ENCODE data around the gene ZNF226.
"Not testable (repeated sequence)": the region's sequence is repeated elsewhere in the genome, so short reads cannot be mapped to it uniquely, and the experiment has no call there.

ZNF226 gene

GRCh38 chr19:44164673-44165512, at the start of gene ZNF226:
TSS of gene ZNF226 (plus strand) at chr19:44165100. CDS start at chr19:44170081, 4,981 bp downstream.
- in situ Hi-C loops (cut with HindIII; ENCODE audit: low sequenced_read_pairs), result no loop called here
- H3K4me3 ChIP-seq (ENCODE audit: low read depth, low read length), result peak within 1 kb of the TSS; percentile 91
- peak; percentile 99 for DNase-seq (ENCODE audit: low read depth, low spot score)
- TF ChIP-seq CTCF (IDR thresholded peaks at IDR 0.05; ENCODE audit: low read depth, low read length), result no peak

- in situ Hi-C loops (cut with HindIII; ENCODE audit: low sequenced_read_pairs); DNase-seq (ENCODE audit: low read depth, low spot score); H3K4me3 ChIP-seq (ENCODE audit: low read depth, low read length): not testable (repeated sequence)
These were observed 43.7 kb upstream of the ZNF226 start for GRCh38 chr19:44121162-44121561.

GRCh38 chr19:44131955-44132354, 32.9 kb upstream of the ZNF226 start:
- TF ChIP-seq CTCF (IDR thresholded peaks at IDR 0.05; ENCODE audit: low read depth, low read length), result no peak
- in situ Hi-C loops (cut with HindIII; ENCODE audit: low sequenced_read_pairs), result no loop called here
- no peak for DNase-seq (ENCODE audit: low read depth, low spot score)
- H3K4me3 ChIP-seq (ENCODE audit: low read depth, low read length), result no peak overlapping the region

GRCh38 chr19:44141191-44142058, 23.5 kb upstream of the ZNF226 start, which contains the start of gene ZNF234:
TSS of gene ZNF234 (plus strand) at chr19:44141554. CDS start at chr19:44144633, 3,079 bp downstream.
- H3K4me3 ChIP-seq (ENCODE audit: low read depth, low read length), result peak within 1 kb of the TSS; percentile 91
- peak; percentile 81 for DNase-seq (ENCODE audit: low read depth, low spot score)
- in situ Hi-C loops (cut with HindIII; ENCODE audit: low sequenced_read_pairs), result no loop called here
- TF ChIP-seq CTCF (IDR thresholded peaks at IDR 0.05; ENCODE audit: low read depth, low read length), result no peak

- in situ Hi-C loops (cut with HindIII; ENCODE audit: low sequenced_read_pairs), result no loop called here
- peak; percentile 31 for DNase-seq (ENCODE audit: low read depth, low spot score)
- H3K4me3 ChIP-seq (ENCODE audit: low read depth, low read length), result peak overlapping the region; percentile 91
- no peak for TF ChIP-seq CTCF (IDR thresholded peaks at IDR 0.05; ENCODE audit: low read depth, low read length)
These were observed 22.9 kb upstream of the ZNF226 start for GRCh38 chr19:44142059-44142433.

- TF ChIP-seq CTCF (IDR thresholded peaks at IDR 0.05; ENCODE audit: low read depth, low read length), result no peak
- no peak overlapping the region for H3K4me3 ChIP-seq (ENCODE audit: low read depth, low read length)
- in situ Hi-C loops (cut with HindIII; ENCODE audit: low sequenced_read_pairs), result no loop called here
- DNase-seq (ENCODE audit: low read depth, low spot score), result no peak
These were observed 15.1 kb upstream of the ZNF226 start for GRCh38 chr19:44149776-44150175.

Data from astrocyte of the spinal cord (primary cell).